Spleen (tissue), 11 donors: ENCODE data around the gene FAM50A. TPM values are rescaled to one million over a fixed set of nuclear protein-coding genes. Genes with fewer than 3 reads are reported as not detected.

Source experiments
- DNase-seq: peaks from one replicate; pipeline ENCODE4 v3.0.0-alpha.2; 2020
- H3K27ac ChIP-seq, 8 donors: fragments of 200-600 bp; sonication (generic) in 7 of 8; 1 replicate in 4 of 8; 2 replicates in 4 of 8; pipeline versions ENCODE4 v1.5.0 to v1.8.0; 2016 to 2021; ENCODE audit warnings: inconsistent platforms in 4 of 8, mild to moderate bottlenecking in 4 of 8, moderate library complexity in 1 of 8
- H3K27me3 ChIP-seq, 7 donors: fragments of 200-600 bp; sonication (generic) in 6 of 7; replicated peaks in 1 of 7; 1 replicate in 4 of 7; 2 replicates in 3 of 7; pipeline versions ENCODE4 v1.5.0 to v1.8.0; 2016 to 2021; ENCODE audit warnings: inconsistent platforms in 3 of 7, mild to moderate bottlenecking in 1 of 7
- H3K36me3 ChIP-seq, 6 donors: fragments of 200-600 bp; sonication (generic) in 5 of 6; 1 replicate in 4 of 6; 2 replicates in 2 of 6; pipeline versions ENCODE4 v1.5.0 to v1.8.0; 2016 to 2021; ENCODE audit warnings: inconsistent platforms in 2 of 6
- H3K4me1 ChIP-seq, 6 donors: fragments of 200-600 bp; sonication (generic) in 5 of 6; 1 replicate in 3 of 6; 2 replicates in 3 of 6; pipeline versions ENCODE4 v1.5.0 to v1.8.0; 2016 to 2021; ENCODE audit warnings: inconsistent platforms in 3 of 6
- H3K4me3 ChIP-seq, 8 donors: fragments of 200-600 bp; sonication (generic) in 7 of 8; 1 replicate in 4 of 8; 2 replicates in 4 of 8; pipeline versions ENCODE4 v1.5.0 to v1.8.0; 2016 to 2021; ENCODE audit warnings: inconsistent platforms in 4 of 8, mild to moderate bottlenecking in 4 of 8, moderate library complexity in 2 of 8
- H3K9me3 ChIP-seq, 8 donors: fragments of 200-600 bp; sonication (generic) in 7 of 8; 1 replicate in 4 of 8; 2 replicates in 4 of 8; pipeline versions ENCODE4 v1.5.0 to v1.8.0; 2016 to 2021; ENCODE audit warnings: inconsistent platforms in 4 of 8
- CTCF ChIP-seq, 11 experiments: fragments of 200-600 bp in 7 of 11; fragments of 450-650 bp in 4 of 11; sonication (generic) in 4 of 11; IDR thresholded peaks in 8 of 11; conservative IDR thresholded peaks in 3 of 11; 1 replicate in 7 of 11; 2 replicates in 4 of 11; pipeline versions ENCODE4 v1.4.0 to v1.8.0; 2016 to 2021; ENCODE audit warnings: antibody characterized with exemption in 11 of 11, inconsistent platforms in 4 of 11, mild to moderate bottlenecking in 1 of 11
- POLR2A ChIP-seq, 3 donors: fragments of 450-650 bp; IDR thresholded peaks; one replicate each; pipeline ENCODE4 v1.5.1; 2017; ENCODE audit warnings: antibody characterized with exemption in 3 of 3, mild to moderate bottlenecking in 1 of 3
- POLR2AphosphoS5 ChIP-seq, 3 donors: sonication (generic); formaldehyde crosslinking; IDR thresholded peaks; one replicate each; pipeline ENCODE4 v1.5.1; 2017; ENCODE audit warnings: antibody characterized with exemption in 3 of 3
- WGBS, 5 donors: extraction: QIAGEN DNeasy Blood & Tissue Kit in 3 of 5; methylation state at CpG; one replicate each; pipeline versions ENCODE4 v1.1.5 to v1.1.7; 2013 to 2018; 5-methylcytosine and 5-hydroxymethylcytosine counted together
- intact Hi-C: fragments of 100-400 bp; cut with DNase I; formaldehyde crosslinking; loops from one replicate; pipeline ENCODE4 v1.15.0; 2023; ENCODE audit warnings: low total_unique reads
- polyA plus RNA-seq, 3 donors: library from polyadenylated mRNA; stranded (reverse); fragments of 200-250 nt; gene quantifications; one replicate each; pipeline ENCODE4 v1.2.1, GENCODE V29; 2013
- total RNA-seq, 7 donors: library from RNA; depleted of rRNA in 3 of 7; stranded (reverse); fragments of >200 nt in 3 of 7; fragmentation: NEBNext Ultra II Directional in 4 of 7; extraction: Animal tissue kit (Norgen Biotek cat#: 25700) in 4 of 7; gene quantifications; one replicate each; pipeline versions ENCODE4 v1.1.0 to v1.2.1, GENCODE V29; 2016 to 2021
- donor health status: healthy with polysubstance abuse.
- donor health status: DM: no; HTN: no; CAD: no; lungs with moderate emphysema.
- donor health status: DM: no; HTN: no; CAD: no.
- donor health status: Bipolar disorder and iron deficiency.
- donor health status: healthy.
- donor health status: DM: no; HTN: no; CAD: no.
- donor health status: DM: yes; HTN: yes; CAD: no.

Gene FAM50A
- total and polyA plus RNA-seq, 10 donors: 30.3 to 123 (median 47.9) TPM

GRCh38 chrX:154472685-154473632, 29.0 kb downstream of the FAM50A start:
- Histone ChIP-seq H3K9me3 (no peaks in the 10 kb centered on the region), H3K4me1 (peaks cover 0 to 8% (median 2%) of the 10 kb centered on the region in 6 donors), H3K27ac (no peak overlapping the region), H3K27me3 (no peaks in the 10 kb centered on the region), H3K36me3 (peaks cover 0 to 54% (median 26%) of the 10 kb centered on the region in 6 donors), H3K4me3 (no peak overlapping the region)
- intact Hi-C loops: no loop called here
- no peak for DNase-seq
- no peak for TF ChIP-seq CTCF (IDR thresholded peaks at IDR 0.05 in 8 of 11, conservative IDR thresholded peaks at IDR 0.05 in 3 of 11)
- no peak for TF ChIP-seq POLR2AphosphoS5 (IDR thresholded peaks at IDR 0.05)
- TF ChIP-seq POLR2A (IDR thresholded peaks at IDR 0.05): no peak
- 73 to 87% (median 80%) methylated on average over 16 to 28 of the region's 28 CpGs for whole genome bisulfite sequencing, 5 donors

- no peak for DNase-seq
- TF ChIP-seq POLR2AphosphoS5 (IDR thresholded peaks at IDR 0.05) (no peak), POLR2A (IDR thresholded peaks at IDR 0.05) (no peak), CTCF (IDR thresholded peaks at IDR 0.05 in 8 of 11, conservative IDR thresholded peaks at IDR 0.05 in 3 of 11) (no peak)
- 78 to 95% (median 89%) methylated on average over 6 to 7 of the region's 7 CpGs for WGBS, 5 donors
- intact Hi-C loops: no loop called here
- Histone ChIP-seq H3K27ac (no peak overlapping the region), H3K36me3 (peaks cover 0 to 47% (median 21%) of the 10 kb centered on the region in 6 donors), H3K4me3 (no peak overlapping the region), H3K4me1 (peaks cover 0 to 15% (median 5%) of the 10 kb centered on the region in 6 donors), H3K27me3 (no peaks in the 10 kb centered on the region), H3K9me3 (no peaks in the 10 kb centered on the region)
Measured at GRCh38 chrX:154473683-154474082, 29.7 kb downstream of the FAM50A start.

DNA sequence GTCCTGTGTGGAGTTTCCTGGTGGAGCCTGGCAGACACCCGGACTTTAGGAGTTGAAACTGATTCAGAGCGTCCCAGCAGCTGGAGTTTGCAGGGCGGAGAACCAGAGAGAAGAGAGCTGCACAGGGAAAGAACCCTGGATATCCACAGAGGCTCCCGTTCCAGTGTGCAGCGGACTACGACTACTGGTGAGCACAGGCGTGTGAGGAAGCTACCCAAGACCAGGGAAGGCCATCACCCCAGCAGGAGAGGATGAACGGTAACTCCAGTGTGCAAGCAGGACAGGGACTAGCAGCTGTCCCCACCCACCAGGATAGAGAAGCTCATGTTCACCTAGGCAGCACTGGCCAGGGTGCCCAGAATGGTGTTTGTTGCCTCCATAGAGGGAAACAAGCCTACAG, 32.9 kb downstream of the FAM50A start:
- intact Hi-C loops: no loop called here
- 83 to 91% (median 86%) methylated on average over 8 of the region's 8 CpGs for WGBS, 5 donors

More for the DNA sequence above, 32.9 kb downstream of the FAM50A start:
- TF ChIP-seq POLR2A (IDR thresholded peaks at IDR 0.05) (no peak), CTCF (IDR thresholded peaks at IDR 0.05 in 8 of 11, conservative IDR thresholded peaks at IDR 0.05 in 3 of 11) (no peak), POLR2AphosphoS5 (IDR thresholded peaks at IDR 0.05) (no peak)
- no peak overlapping the region for H3K27ac ChIP-seq
- H3K9me3 ChIP-seq: no peaks in the 10 kb centered on the region
- H3K4me1 ChIP-seq: peaks cover 0 to 24% (median 8%) of the 10 kb centered on the region in 6 donors
- H3K36me3 ChIP-seq: peaks cover 0 to 16% (median 0%) of the 10 kb centered on the region in 6 donors
- no peaks in the 10 kb centered on the region for H3K27me3 ChIP-seq
- DNase-seq: no peak
- H3K4me3 ChIP-seq: no peak overlapping the region
